IMR-90 (cell line): ENCODE measurements around the gene TNS3. TPM values are rescaled to one million over a fixed set of nuclear protein-coding genes. Genes with fewer than 3 reads are reported as not detected.

Experiments used
- ATAC-seq: fragments of 200-7000 bp; cut with Tn5 transposase; 2 replicates; pipeline ENCODE4 v1.9.1; 2020; ENCODE audit warnings: low read depth, mild to moderate bottlenecking, moderate library complexity
- BruUV-seq: library from RNA; stranded (reverse); fragments of 400-500 nt; replicated peaks from 2 replicates; lab custom pipeline; 2021; lab: Mats Ljungman, UMichigan
- CTCF ChIA-PET: fragments of 300-600 bp; formaldehyde crosslinking; extraction: SDS; loops from one replicate; lab custom pipeline; 2021; ENCODE audit warnings: antibody characterized with exemption; lab: Yijun Ruan, JAX
- POLR2A ChIA-PET: fragments of 300-600 bp; sonication (Branson Sonifier 250); formaldehyde crosslinking; loops from one replicate; lab custom pipeline; 2022; ENCODE audit warnings: antibody characterized with exemption; ENCODE audit not compliant: unreplicated experiment; lab: Charles Lee
- DNase-seq: peaks from one replicate; pipeline ENCODE4 v3.0.0; 2013
- H2AFZ ChIP-seq: replicated peaks from 2 replicates; pipeline ENCODE3; 2013; ENCODE audit warnings: low read length, mild to moderate bottlenecking; ENCODE audit not compliant: poor library complexity
- H2AK5ac ChIP-seq: 2 replicates; pipeline ENCODE4 v1.6.1; 2013; ENCODE audit warnings: low read depth, low read length, inconsistent platforms
- H2AK9ac ChIP-seq: replicated peaks from 2 replicates; pipeline ENCODE3; 2013; ENCODE audit warnings: mild to moderate bottlenecking, low read depth, low read length, moderate library complexity; ENCODE audit not compliant: poor library complexity
- H2BK120ac ChIP-seq: 2 replicates; pipeline ENCODE4 v1.6.1; 2013; ENCODE audit warnings: low read depth, low read length, inconsistent platforms
- H2BK15ac ChIP-seq: 3 replicates; pipeline ENCODE4 v1.6.1; 2013; ENCODE audit warnings: low read depth, low read length, inconsistent platforms
- H2BK20ac ChIP-seq: 2 replicates; pipeline ENCODE4 v1.6.1; 2013; ENCODE audit warnings: low read depth, mild to moderate bottlenecking, inconsistent platforms, low read length, moderate library complexity
- H2BK5ac ChIP-seq: 2 replicates; pipeline ENCODE4 v1.6.1; 2013; ENCODE audit warnings: mild to moderate bottlenecking, low read depth, low read length, inconsistent platforms; ENCODE audit not compliant: poor library complexity, severe bottlenecking
- H3K14ac ChIP-seq: replicated peaks from 2 replicates; pipeline ENCODE4 v1.6.1; 2013; ENCODE audit warnings: low read depth, low read length, inconsistent platforms
- H3K18ac ChIP-seq: 2 replicates; pipeline ENCODE4 v1.6.1; 2013; ENCODE audit warnings: low read depth, low read length, control low read depth
- H3K23ac ChIP-seq: 2 replicates; pipeline ENCODE4 v1.6.1; 2013; ENCODE audit warnings: low read depth, low read length, inconsistent platforms
- H3K27ac ChIP-seq: 2 replicates; pipeline ENCODE4 v1.5.1; 2013; ENCODE audit warnings: mild to moderate bottlenecking, control low read depth, low read length; ENCODE audit not compliant: insufficient read depth
- H3K27me3 ChIP-seq: 2 replicates; pipeline ENCODE4 v1.6.1; 2013; ENCODE audit warnings: low read length; ENCODE audit not compliant: control insufficient read depth, insufficient read depth
- H3K36me3 ChIP-seq: 2 replicates; pipeline ENCODE4 v1.6.1; 2013; ENCODE audit warnings: low read length, mixed read lengths; ENCODE audit not compliant: control insufficient read depth, insufficient read depth
- H3K4ac ChIP-seq: 2 replicates; pipeline ENCODE4 v1.6.1; 2013; ENCODE audit warnings: low read depth, low read length, inconsistent platforms
- H3K4me1 ChIP-seq: 2 replicates; pipeline ENCODE4 v1.6.1; 2013; ENCODE audit warnings: low read length, mixed read lengths; ENCODE audit not compliant: control insufficient read depth, insufficient read depth
- H3K4me2 ChIP-seq: 2 replicates; pipeline ENCODE4 v1.6.1; 2013; ENCODE audit warnings: low read depth, mild to moderate bottlenecking, control low read depth, low read length, moderate library complexity
- H3K4me3 ChIP-seq: 2 replicates; pipeline ENCODE4 v1.5.1; 2013; ENCODE audit warnings: low read depth, mild to moderate bottlenecking, control low read depth, low read length, moderate library complexity; ENCODE audit not compliant: insufficient read depth
- H3K56ac ChIP-seq: 2 replicates; pipeline ENCODE4 v1.6.1; 2013; ENCODE audit warnings: low read length, inconsistent platforms; ENCODE audit not compliant: insufficient read depth; ENCODE audit errors: extremely low read depth
- H3K79me1 ChIP-seq, 2 experiments: 2 replicates each; pipeline ENCODE4 v1.6.1; 2013; ENCODE audit warnings: low read length in 2 of 2, inconsistent platforms in 1 of 2, low read depth in 1 of 2
- H3K9ac ChIP-seq: 2 replicates; pipeline ENCODE4 v1.6.1; 2013; ENCODE audit warnings: low read depth, low read length, control low read depth
- H3K9me1 ChIP-seq: 2 replicates; pipeline ENCODE4 v1.6.1; 2013; ENCODE audit warnings: low read length, inconsistent platforms; ENCODE audit not compliant: insufficient read depth
- H3K9me3 ChIP-seq: 2 replicates; pipeline ENCODE4 v1.6.1; 2013; ENCODE audit warnings: low read length; ENCODE audit not compliant: control insufficient read depth, insufficient read depth
- H4K20me1 ChIP-seq: 2 replicates; pipeline ENCODE4 v1.6.1; 2013; ENCODE audit warnings: low read length, inconsistent platforms; ENCODE audit not compliant: insufficient read depth
- H4K5ac ChIP-seq: 2 replicates; pipeline ENCODE4 v1.6.1; 2013; ENCODE audit warnings: mild to moderate bottlenecking, low read depth, low read length, control low read depth
- H4K8ac ChIP-seq, 2 experiments: 2 replicates each; pipeline ENCODE4 v1.6.1; 2013; ENCODE audit warnings: low read depth in 2 of 2, low read length in 2 of 2, control low read depth in 1 of 2, inconsistent platforms in 1 of 2
- H4K91ac ChIP-seq: 2 replicates; pipeline ENCODE4 v1.6.1; 2013; ENCODE audit warnings: low read depth, low read length, inconsistent platforms; ENCODE audit not compliant: insufficient read depth
- CHD1 ChIP-seq: IDR thresholded peaks from 2 replicates; pipeline ENCODE4 v1.6.1; 2012; ENCODE audit warnings: low read depth, low read length, improper control_type of control experiment
- FOS ChIP-seq: fragments of 150-350 bp; IDR thresholded peaks from 2 replicates; pipeline ENCODE4 v1.6.1; 2016; ENCODE audit warnings: low read depth, low read length
- MAZ ChIP-seq: IDR thresholded peaks from 2 replicates; pipeline ENCODE4 v1.6.1; 2012; ENCODE audit warnings: low read depth, mild to moderate bottlenecking, low read length, improper control_type of control experiment, moderate library complexity, borderline replicate concordance
- POLR2A ChIP-seq: IDR thresholded peaks from 2 replicates; pipeline ENCODE4 v1.6.1; 2012; ENCODE audit warnings: mild to moderate bottlenecking, low read depth, low read length
- RAD21 ChIP-seq: IDR thresholded peaks from 2 replicates; pipeline ENCODE4 v1.6.1; 2012; ENCODE audit warnings: low read length, improper control_type of control experiment
- RCOR1 ChIP-seq: IDR thresholded peaks from 2 replicates; pipeline ENCODE4 v1.6.1; 2012; ENCODE audit warnings: mild to moderate bottlenecking, low read length, improper control_type of control experiment; ENCODE audit not compliant: insufficient replicate concordance
- SMC3 ChIP-seq: fragments of 150-350 bp; IDR thresholded peaks from 2 replicates; pipeline ENCODE4 v1.6.1; 2016; ENCODE audit warnings: low read depth, mild to moderate bottlenecking, antibody characterized with exemption, low read length, moderate library complexity
- WGBS, 2 experiments: methylation state at CpG; one replicate each; pipeline versions ENCODE4 v1.1.5 to v1.1.7; 2013; ENCODE audit warnings: missing lambda C conversion rate in 2 of 2; ENCODE audit not compliant: insufficient read length in 1 of 2; ENCODE audit errors: extremely low coverage in 2 of 2; 5-methylcytosine and 5-hydroxymethylcytosine counted together
- dilution Hi-C: fragments of 300-500 bp; cut with HindIII; formaldehyde crosslinking; loops from one replicate; pipeline ENCODE4 v1.14.3; 2018; ENCODE audit warnings: low sequenced_read_pairs; ENCODE audit not compliant: unreplicated experiment
- in situ Hi-C: fragments of 300-500 bp; cut with MboI; formaldehyde crosslinking; loops from 3 replicates; pipeline ENCODE4 v1.14.3; 2019; ENCODE audit warnings: low sequenced_read_pairs, inconsistent platforms, mixed read lengths
- intact Hi-C: fragments of 100-400 bp; cut with micrococcal nuclease; formaldehyde crosslinking; loops from 2 replicates; pipeline ENCODE4 v1.10.0; 2022
- polyA plus RNA-seq, 3 experiments: library from polyadenylated mRNA; depleted of rRNA; stranded (reverse); fragments of >200 nt; gene quantifications; 2 replicates each; pipeline ENCODE4 v1.2.3, GENCODE V29; 2012; ENCODE audit warnings: low replicate concordance in 1 of 3
- total RNA-seq: library from RNA; depleted of rRNA; stranded (reverse); fragments of >200 nt; gene quantifications from 2 replicates; pipeline ENCODE4 v1.2.3, GENCODE V29; 2012
- TF ChIP-seq, protein P1 (sequence below): conservative IDR thresholded peaks from 2 replicates; pipeline ENCODE4 v1.5.1; 2012; ENCODE audit warnings: mild to moderate bottlenecking, low read depth, low read length, improper control_type of control experiment

TNS3 gene
- total and polyA plus RNA-seq, 2 of the 4 experiments (the other 2 are of a cell fraction): 64.3 to 79.2 TPM

DNA sequence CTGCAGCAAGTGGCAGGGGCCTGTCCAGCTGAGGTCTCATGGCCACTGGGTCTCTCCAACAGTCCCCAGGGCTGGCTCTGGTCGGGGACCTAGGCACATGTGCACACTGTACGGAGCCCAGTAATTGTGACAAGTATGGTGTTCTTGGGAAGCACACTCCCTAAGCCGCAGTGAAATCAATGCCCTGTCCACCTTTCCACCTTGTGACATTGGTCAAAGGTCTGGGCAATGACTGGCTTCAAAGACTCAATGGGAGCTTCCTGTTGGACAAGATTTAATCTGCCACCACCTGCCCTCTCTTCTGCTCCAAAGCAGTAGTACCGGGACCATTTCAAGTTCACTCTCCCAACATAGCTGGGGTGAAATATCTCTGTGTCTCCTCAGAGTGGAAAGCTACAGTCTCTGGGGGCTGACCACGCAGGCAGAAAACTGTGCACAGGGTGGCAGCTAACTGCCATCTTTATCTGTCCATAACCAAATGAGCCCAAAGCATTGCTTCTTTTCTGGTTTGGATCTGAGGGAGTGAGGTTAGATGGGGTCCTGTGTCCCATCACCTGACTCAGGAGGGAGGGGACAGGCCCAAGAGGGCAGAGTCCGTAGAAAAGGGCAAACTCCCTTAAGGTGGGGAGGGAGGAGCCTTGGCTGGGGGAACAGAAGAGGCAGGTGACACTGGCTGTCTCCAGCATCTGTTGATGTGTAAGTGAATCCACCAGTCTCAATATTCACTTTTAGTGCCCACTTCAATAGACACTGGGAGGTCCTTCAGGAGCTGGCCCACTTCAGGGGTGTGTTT lies 307.7 kb downstream of the TNS3 start:
- no TSS peak for BruUV-seq
- TF ChIP-seq FOS (no peak), RAD21 (no peak), CHD1 (no peak), SMC3 (no peak), MAZ (no peak), POLR2A (no peak), RCOR1 (no peak)
- TF ChIP-seq, protein P1, sequence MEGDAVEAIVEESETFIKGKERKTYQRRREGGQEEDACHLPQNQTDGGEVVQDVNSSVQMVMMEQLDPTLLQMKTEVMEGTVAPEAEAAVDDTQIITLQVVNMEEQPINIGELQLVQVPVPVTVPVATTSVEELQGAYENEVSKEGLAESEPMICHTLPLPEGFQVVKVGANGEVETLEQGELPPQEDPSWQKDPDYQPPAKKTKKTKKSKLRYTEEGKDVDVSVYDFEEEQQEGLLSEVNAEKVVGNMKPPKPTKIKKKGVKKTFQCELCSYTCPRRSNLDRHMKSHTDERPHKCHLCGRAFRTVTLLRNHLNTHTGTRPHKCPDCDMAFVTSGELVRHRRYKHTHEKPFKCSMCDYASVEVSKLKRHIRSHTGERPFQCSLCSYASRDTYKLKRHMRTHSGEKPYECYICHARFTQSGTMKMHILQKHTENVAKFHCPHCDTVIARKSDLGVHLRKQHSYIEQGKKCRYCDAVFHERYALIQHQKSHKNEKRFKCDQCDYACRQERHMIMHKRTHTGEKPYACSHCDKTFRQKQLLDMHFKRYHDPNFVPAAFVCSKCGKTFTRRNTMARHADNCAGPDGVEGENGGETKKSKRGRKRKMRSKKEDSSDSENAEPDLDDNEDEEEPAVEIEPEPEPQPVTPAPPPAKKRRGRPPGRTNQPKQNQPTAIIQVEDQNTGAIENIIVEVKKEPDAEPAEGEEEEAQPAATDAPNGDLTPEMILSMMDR: no peak

More for the DNA sequence above, 307.7 kb downstream of the TNS3 start:
- H3K9me3 ChIP-seq: no peaks in the 10 kb centered on the region; the same call in 1 of the 2 replicates
- H3K79me1 ChIP-seq: peaks cover 0 to 3% of the 10 kb centered on the region in 2 experiments; a peak in 1 of 4 replicates
- dilution Hi-C loops: no loop called here
- no peaks in the 10 kb centered on the region; the same call in 1 of the 2 replicates for H4K20me1 ChIP-seq
- H2AK9ac ChIP-seq: no peak overlapping the region
- H3K27me3 ChIP-seq: no peaks in the 10 kb centered on the region
- H3K4me3 ChIP-seq: no peak overlapping the region
- no CpG with 5 or more reads among the region's 6 CpGs for WGBS, 2 experiments
- no peak overlapping the region for H3K4ac ChIP-seq
- no peak overlapping the region for H3K27ac ChIP-seq
- no peak for ATAC-seq
- peaks cover 4% of the 10 kb centered on the region; the same call in 1 of the 2 replicates for H3K9me1 ChIP-seq
- ChIA-PET POLR2A (no interaction called here), CTCF (no interaction called here)
- no peak overlapping the region for H3K14ac ChIP-seq
- no peak overlapping the region for H2BK120ac ChIP-seq
- no peak overlapping the region for H2BK20ac ChIP-seq
- in situ Hi-C loops: loop anchor here (25.0 kb wide), 1 partner anchor 838 kb away; no protein-coding TSS in a partner anchor
- H3K4me2 ChIP-seq: no peak overlapping the region
- DNase-seq: no peak
- H2AFZ ChIP-seq: no peak overlapping the region
- H3K4me1 ChIP-seq: no peaks in the 10 kb centered on the region
- no peak overlapping the region for H2BK15ac ChIP-seq
- H3K56ac ChIP-seq: no peak overlapping the region
- no peak overlapping the region for H3K23ac ChIP-seq
- H3K9ac ChIP-seq: no peak overlapping the region
- H2BK5ac ChIP-seq: no peak overlapping the region
- no peak overlapping the region for H4K91ac ChIP-seq
- H4K5ac ChIP-seq: no peak overlapping the region
- no peak overlapping the region for H2AK5ac ChIP-seq
- H4K8ac ChIP-seq: no peak overlapping the region
- peaks cover 38% of the 10 kb centered on the region for H3K36me3 ChIP-seq
- intact Hi-C loops: no loop called here
- H3K18ac ChIP-seq: no peak overlapping the region
